ENCODE measurements around the gene USP6.

Gene USP6

GRCh38 chr17:5115673-5116651, at the start of gene USP6:
Gene USP6, plus strand, starts transcription at chr17:5116032. Its CDS starts 14,336 bp downstream, at chr17:5130368.
- TF ChIP-seq GATA2 (IDR thresholded peaks at IDR 0.05; ENCODE audit: low read depth, low read length) (no peak), GATA3 (IDR thresholded peaks at IDR 0.05; ENCODE audit: low read depth, low read length) (no peak)

GRCh38 chr17:5068236-5068635, 47.6 kb upstream of the USP6 start:
- TF ChIP-seq GATA3 (IDR thresholded peaks at IDR 0.05; ENCODE audit: low read depth, low read length) (no peak), GATA2 (IDR thresholded peaks at IDR 0.05; ENCODE audit: low read depth, low read length) (no peak)

- no peak for TF ChIP-seq GATA3 (IDR thresholded peaks at IDR 0.05; ENCODE audit: low read depth, low read length)
- no peak for TF ChIP-seq GATA2 (IDR thresholded peaks at IDR 0.05; ENCODE audit: low read depth, low read length)
These were observed 46.1 kb upstream of the USP6 start for GRCh38 chr17:5069724-5070123.

GRCh38 chr17:5077781-5078105, 38.1 kb upstream of the USP6 start:
- no peak for TF ChIP-seq GATA2 (IDR thresholded peaks at IDR 0.05; ENCODE audit: low read depth, low read length)
- TF ChIP-seq GATA3 (IDR thresholded peaks at IDR 0.05; ENCODE audit: low read depth, low read length) = no peak

GRCh38 chr17:5078106-5079028, 37.5 kb upstream of the USP6 start, which contains the start of gene ZFP3:
Gene ZFP3, plus strand, starts transcription at chr17:5078467. Its CDS starts 13,038 bp downstream, at chr17:5091505.
- TF ChIP-seq GATA2 (IDR thresholded peaks at IDR 0.05; ENCODE audit: low read depth, low read length) (no peak), GATA3 (IDR thresholded peaks at IDR 0.05; ENCODE audit: low read depth, low read length) (no peak)

GRCh38 chr17:5080591-5080990, 35.2 kb upstream of the USP6 start:
- TF ChIP-seq GATA2 (IDR thresholded peaks at IDR 0.05; ENCODE audit: low read depth, low read length) (no peak), GATA3 (IDR thresholded peaks at IDR 0.05; ENCODE audit: low read depth, low read length) (no peak)

- TF ChIP-seq GATA3 (IDR thresholded peaks at IDR 0.05; ENCODE audit: low read depth, low read length) = no peak
- TF ChIP-seq GATA2 (IDR thresholded peaks at IDR 0.05; ENCODE audit: low read depth, low read length) = no peak
These were observed 23.4 kb upstream of the USP6 start for GRCh38 chr17:5092218-5093010.

DNA sequence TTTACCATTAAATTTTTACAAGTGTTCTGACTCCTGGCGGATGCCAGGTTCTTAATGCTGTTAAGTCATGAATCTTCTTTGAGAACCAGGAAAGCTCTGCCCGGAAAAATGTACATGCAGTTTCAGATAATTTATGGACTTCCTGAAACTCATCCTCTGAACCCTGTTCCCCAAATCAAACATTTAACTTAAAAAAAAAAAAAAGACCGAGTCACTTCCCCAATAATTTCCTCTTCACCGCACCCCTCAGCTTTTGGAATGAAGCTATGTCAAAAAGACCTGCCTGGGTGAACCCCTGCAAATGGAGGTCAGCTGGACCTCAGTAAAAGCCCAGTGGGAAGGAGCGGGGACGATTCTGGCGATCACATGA, 19.1 kb upstream of the USP6 start:
- TF ChIP-seq GATA2 (IDR thresholded peaks at IDR 0.05; ENCODE audit: low read depth, low read length) (no peak), GATA3 (IDR thresholded peaks at IDR 0.05; ENCODE audit: low read depth, low read length) (no peak)

DNA sequence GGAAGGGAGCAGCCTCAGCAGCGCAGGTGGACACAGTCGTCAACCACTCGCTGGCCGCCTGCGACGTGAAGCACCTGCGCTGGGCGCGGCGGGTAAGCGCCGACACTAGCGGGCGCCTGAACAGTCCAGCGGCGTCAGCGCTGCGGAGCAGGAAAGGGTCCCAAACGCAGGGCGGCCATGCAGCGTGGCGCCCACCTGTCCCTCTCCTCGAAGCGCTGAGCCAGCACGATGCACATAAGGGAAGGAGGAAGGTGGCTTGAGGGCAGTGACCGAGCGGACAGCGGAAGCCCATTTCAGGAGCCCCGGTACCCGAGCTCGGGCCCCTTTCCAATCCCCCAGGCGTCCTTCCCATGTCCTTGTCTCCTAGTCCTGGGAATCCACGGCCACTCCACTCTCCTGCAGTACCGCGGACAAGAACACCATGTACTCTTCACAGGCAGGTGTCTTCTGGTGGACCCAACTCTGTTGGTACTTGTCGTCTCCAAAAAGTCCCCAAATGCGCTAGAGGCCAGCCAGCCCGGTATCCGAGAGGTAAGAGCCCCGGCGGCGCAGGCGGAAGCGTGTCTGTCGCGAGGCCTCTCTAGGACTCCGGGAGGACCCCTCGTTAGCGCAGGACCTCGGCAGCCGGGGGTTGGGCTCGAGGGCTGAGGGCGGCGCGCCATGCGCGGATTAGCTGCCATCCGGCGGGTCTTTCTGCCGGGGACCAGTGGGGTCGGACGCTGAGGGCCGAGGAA, 18.6 kb upstream of the USP6 start:
- TF ChIP-seq GATA2 (IDR thresholded peaks at IDR 0.05; ENCODE audit: low read depth, low read length) (no peak), GATA3 (IDR thresholded peaks at IDR 0.05; ENCODE audit: low read depth, low read length) (no peak)

GRCh38 chr17:5099271-5099670, 16.6 kb upstream of the USP6 start:
- TF ChIP-seq GATA3 (IDR thresholded peaks at IDR 0.05; ENCODE audit: low read depth, low read length) (no peak), GATA2 (IDR thresholded peaks at IDR 0.05; ENCODE audit: low read depth, low read length) (no peak)

DNA sequence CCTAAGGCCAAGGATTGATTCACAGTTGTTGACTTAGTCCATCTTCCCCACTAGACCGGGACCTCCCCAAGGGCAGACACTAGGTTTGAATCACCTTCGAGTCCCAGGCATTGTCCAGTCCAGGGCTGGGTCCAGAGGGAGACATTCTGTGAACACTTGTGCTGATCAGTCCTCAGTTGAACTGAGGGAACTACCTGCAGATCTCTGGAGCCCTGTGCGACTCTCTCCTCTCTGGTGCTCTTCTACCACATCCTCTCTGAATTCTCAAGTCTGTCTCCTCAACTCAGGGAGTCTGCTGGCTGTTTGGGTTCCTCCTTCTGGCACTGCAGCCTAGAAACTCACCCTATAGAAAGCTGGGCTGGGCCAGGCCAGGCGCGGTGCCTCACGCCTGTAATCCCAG, 15.0 kb upstream of the USP6 start:
- no peak for TF ChIP-seq GATA3 (IDR thresholded peaks at IDR 0.05; ENCODE audit: low read depth, low read length)
- TF ChIP-seq GATA2 (IDR thresholded peaks at IDR 0.05; ENCODE audit: low read depth, low read length) = no peak

GRCh38 chr17:5110816-5111215, 5.0 kb upstream of the USP6 start:
- no peak for TF ChIP-seq GATA3 (IDR thresholded peaks at IDR 0.05; ENCODE audit: low read depth, low read length)
- TF ChIP-seq GATA2 (IDR thresholded peaks at IDR 0.05; ENCODE audit: low read depth, low read length) = no peak
